Daoy (cell line): Measurements from ENCODE around the gene ALDH2. TPM values are rescaled to one million over a fixed set of nuclear protein-coding genes. Genes with fewer than 3 reads are reported as not detected.
"Not testable (repeated sequence)": the region's sequence is repeated elsewhere in the genome, so short reads cannot be mapped to it uniquely, and the experiment has no call there.

ENCODE experiments used
- DNase-seq: peaks from one replicate; pipeline ENCODE4 v3.0.0-alpha.2; 2015; ENCODE audit warnings: low read depth
- total RNA-seq: library from RNA; depleted of rRNA; stranded (reverse); fragments of >200 nt; shearing (Covaris generic); gene quantifications from 2 replicates; pipeline ENCODE4 v1.2.3, GENCODE V29; 2014

The ALDH2 gene
- total RNA-seq, 1 experiment from 2014 or later, result 28.5 TPM

DNA sequence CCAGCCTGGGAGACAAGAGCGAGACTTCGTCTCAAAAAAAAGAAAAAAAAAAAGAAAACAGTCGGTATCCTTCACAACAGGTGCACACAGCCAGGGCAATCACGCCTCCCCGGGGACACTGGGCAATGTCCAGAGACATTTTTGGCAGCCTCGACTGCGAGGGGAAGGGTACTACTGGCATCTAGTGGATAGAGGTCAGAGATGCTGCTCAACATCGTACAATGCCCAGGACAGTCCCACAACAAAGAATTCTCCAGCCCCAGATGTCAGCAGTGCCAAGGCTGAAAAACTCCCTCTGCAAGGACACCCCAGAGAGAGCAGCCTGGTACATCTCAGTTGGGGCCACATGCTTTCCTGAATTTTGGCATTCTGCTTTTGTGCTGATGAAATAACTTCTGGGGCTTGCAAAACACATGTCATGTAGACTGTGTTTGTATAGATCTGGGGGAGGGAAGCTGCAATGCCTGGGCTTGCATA lies 21.5 kb downstream of the ALDH2 start:
- peak; percentile 25 for DNase-seq

DNA sequence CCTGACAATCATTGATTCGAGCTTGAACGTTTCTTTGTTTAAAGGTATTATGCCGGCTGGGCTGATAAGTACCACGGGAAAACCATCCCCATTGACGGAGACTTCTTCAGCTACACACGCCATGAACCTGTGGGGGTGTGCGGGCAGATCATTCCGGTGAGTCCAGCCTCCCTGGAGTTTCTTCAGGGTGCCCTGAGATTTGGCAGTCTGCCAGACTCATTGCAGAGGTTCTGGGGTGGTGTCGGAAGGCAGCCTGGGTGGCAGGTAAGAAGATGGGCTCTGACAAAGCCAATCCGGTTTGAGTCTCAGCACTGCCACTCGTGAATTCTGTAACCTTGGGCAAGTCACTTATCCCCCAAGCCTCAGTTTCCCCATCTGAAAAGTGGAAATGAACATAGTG lies 23.0 kb downstream of the ALDH2 start:
- no peak for DNase-seq

DNA sequence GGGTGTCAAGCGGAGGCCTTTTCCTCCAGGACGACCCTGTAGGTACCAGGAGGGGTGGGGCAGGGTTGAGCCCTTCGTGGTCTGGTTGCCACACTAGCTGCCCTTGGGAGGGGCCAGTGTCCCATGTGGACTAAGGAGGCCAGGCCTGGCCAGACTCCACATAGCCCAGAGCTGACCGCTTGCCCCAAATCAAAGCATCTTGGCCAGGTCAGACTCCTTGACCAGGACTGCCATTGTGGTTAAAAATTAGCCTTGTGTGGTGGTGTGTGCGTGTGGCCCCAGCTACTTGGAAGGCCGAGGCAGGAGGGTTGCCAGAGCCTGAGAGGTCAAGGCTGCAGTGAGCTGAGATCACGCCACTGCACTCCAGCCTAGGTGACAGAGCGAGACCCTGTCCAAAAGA lies 24.8 kb downstream of the ALDH2 start:
- no peak for DNase-seq

DNA sequence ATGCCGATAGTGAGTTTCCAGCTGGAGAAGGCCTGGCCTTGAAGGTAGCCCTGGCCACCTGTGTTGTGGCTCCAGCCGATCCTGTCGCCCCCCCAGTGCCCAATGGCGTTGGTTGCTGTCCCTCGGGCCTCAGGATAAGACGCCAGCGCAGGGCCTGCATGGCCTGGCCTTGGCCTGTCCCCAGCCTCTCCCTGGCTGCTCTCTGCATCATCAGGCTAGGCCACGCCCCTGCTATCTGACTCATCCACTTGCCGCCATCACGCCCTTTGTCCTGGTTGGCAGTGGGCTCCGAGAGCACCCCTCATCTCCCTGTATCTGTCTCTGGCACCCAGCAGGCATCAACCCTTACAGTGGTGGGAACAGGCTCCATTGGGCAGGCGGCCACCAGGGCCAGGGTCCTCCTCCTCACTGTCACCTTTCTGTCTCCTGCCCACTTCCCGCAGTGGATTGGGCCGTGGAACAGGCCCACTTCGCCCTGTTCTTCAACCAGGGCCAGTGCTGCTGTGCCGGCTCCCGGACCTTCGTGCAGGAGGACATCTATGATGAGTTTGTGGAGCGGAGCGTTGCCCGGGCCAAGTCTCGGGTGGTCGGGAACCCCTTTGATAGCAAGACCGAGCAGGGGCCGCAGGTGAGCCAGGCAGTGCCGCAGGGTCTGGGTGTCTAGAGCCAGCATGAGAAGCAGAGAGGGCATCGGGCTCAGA lies 25.6 kb downstream of the ALDH2 start:
- peak; percentile 77 for DNase-seq

DNA sequence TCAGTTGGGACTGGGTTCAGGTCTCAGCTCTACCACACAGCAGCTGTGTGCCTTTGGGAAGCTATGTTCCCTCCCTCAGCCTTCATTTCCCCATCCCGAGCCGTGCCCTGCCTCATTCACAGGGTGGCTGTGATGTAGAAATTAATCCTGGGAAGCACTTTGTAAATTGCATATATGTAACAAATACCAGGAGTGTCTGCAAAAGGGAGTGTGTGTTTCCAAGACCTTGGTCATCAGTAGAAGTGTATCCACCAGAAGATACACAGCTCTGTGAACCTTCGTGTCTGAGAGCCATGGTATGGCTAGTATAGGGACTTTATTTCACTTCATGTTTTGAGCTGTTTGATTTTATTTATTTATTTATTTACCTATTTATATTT lies 26.1 kb downstream of the ALDH2 start:
- no peak for DNase-seq

DNA sequence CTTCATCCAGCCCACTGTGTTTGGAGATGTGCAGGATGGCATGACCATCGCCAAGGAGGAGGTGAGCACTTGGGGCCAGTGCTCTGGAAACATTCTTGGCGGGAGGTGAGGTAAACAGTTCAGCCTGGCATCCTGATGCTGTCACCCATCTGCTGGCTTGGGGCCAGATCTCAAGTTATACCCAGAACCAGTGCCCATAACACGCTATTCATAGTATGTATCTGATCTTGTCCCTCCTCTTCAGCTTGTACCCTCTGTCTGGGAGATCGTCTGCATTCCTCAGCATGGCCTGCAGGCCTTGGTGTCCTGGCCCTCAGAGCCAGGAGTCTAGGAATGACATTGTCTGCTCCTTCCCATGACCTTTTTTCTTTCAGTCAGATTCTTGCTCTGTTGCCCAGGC lies 31.4 kb downstream of the ALDH2 start:
- DNase-seq, result no peak

DNA sequence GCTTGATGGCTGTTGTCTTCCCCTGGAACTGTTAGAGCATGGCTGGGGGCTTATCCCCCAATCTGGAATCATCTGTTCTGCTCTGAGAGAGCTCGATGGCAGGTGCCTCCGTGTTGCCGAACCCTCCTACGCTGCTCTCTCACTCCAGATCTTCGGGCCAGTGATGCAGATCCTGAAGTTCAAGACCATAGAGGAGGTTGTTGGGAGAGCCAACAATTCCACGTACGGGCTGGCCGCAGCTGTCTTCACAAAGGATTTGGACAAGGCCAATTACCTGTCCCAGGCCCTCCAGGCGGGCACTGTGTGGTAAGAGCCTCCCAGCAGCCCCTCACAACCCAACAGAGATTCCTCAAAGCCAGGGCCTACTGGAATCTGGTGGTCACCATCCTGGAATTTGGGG lies 33.0 kb downstream of the ALDH2 start:
- DNase-seq, result no peak

DNA sequence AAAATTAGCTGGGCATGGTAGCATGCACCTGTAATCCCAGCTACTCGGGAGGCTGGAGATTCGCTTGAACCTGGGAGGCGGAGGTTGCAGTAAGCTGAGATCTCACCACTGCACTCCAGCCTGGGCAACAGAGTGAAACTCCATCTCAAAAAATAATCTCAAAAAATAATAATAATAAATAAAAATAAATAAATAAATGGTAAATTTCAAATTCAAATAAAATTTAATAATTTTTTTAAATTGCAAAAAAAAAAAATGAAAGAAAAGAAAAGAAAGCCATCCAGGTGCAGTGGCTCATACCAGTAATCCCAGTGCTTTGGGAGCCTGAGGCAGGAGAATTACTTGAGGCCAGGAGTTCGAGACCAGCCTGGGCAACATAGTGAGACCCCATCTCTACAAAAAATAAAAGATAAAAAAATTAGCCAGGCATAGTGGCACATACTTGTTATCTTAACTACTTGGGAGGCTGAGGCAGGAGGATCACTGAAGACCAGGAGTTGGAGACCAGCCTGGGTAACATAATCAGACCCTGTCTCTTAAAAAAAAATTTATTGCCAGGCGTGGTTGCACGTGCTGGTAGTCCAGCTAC lies 36.4 kb downstream of the ALDH2 start:
- DNase-seq, result no peak

DNA sequence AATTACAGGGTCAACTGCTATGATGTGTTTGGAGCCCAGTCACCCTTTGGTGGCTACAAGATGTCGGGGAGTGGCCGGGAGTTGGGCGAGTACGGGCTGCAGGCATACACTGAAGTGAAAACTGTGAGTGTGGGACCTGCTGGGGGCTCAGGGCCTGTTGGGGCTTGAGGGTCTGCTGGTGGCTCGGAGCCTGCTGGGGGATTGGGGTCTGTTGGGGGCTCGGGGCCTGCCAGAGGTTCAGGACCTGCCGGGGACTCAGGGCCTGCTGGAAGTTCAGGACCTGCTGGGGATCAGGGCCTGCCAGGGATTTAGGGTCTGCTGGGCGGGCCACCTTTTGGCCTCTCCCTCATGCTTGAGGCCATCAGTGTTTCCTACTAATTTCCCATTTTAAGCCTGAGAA lies 37.1 kb downstream of the ALDH2 start:
- DNase-seq, result no peak

DNA sequence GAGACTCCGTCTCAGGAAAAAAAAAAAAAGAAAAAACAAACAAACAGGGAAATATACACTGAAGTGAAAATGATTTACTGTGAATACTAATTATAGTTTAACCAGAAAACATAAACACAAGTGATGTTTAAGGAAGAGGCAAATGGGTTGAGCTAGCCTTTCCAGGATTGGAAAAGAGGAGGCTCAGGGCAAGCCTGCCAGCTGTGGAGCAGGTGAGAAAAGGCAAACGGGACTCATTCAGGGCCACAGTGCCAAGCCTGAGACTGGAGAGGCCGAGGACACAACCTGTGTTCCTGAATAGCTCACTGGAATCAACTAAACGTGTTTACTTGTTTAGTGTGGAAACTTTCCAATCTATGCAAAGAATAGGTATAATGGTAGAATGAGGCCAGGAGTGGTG lies 39.6 kb downstream of the ALDH2 start:
- no peak for DNase-seq

DNA sequence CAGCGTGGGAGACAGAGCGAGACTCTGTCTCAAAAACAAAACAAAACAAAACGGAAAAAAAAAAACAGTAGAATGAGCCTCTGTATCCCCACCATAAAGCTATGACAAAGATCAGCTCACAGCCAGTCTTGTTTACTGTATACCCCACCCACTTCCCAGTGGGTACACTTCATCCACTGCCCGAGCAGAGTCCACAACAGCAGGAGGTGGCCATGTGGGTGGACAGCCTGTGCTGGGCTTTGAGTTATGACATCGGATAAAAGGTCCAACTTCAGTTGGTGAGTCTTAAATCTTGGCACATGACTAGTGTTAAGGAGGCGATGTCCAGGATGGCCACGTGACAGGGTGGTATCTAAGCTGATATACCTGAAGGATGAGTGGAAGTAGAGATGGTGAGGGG lies 40.5 kb downstream of the ALDH2 start:
- no peak for DNase-seq

DNA sequence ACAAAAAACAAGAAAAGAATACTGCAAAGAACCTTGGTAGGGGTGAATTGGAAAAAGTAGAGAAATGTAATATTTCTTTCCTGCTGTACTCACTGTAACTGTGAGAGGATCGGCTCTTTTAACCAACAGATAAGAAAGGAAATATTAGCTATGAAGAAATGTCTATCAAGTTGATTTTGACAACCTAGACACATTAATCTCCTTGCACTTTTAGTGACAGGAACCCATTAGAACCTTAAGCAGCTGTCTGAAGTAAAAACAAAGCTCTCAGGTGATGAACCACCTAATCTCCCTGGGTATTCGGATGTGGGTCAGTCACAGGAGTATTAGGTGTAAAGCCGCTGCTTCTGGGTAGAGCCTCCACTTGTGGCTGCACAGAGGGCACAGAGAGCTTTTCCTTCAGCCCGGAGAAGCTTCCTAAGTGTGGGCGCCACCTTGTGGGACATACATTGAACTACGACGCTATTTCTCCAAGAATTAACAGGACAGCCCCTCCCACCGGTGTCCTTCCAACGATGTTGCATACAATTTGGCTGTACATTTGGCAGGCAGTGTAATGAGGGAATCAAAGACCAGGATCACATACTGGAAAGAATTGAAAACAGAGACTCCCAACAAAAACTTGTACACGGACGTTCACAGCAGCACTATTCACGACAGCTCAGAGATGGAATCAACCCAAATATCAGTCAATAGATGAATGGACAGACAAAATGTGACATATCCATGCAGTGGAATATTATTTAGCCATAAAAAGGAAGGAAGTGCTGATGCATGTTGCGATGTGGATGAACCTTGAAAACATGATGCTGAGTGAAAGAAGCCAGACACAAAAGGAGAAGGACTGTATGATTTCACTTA lies 46.4 kb downstream of the ALDH2 start:
- DNase-seq, result peak; percentile 83

DNA sequence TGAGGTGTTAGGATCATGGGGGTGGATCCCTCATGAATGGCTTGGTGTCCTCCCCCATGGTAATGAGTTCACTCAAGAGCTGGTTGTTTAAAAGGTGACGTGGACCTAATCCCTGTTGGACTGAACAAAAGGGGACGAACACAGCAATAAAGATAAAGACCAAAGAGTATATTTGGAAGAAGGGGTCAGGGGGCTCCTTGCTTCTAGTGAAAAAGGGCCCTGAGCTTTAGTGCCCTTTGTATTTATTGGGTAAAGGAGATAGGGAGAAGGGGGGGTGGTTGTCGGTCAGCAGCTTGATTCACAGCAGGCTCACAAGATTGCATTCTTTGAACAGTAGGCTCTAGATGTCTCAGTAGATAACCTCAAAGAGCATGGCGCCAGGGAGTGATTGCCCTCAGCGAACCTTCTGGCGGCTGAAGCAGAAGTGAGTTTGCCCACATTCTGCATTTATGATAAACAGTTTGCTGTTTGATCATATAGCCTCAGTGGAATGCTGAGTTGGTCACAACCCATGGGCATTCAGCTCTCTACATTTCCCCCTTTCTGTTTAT lies 49.4 kb downstream of the ALDH2 start:
- DNase-seq, result no peak

DNA sequence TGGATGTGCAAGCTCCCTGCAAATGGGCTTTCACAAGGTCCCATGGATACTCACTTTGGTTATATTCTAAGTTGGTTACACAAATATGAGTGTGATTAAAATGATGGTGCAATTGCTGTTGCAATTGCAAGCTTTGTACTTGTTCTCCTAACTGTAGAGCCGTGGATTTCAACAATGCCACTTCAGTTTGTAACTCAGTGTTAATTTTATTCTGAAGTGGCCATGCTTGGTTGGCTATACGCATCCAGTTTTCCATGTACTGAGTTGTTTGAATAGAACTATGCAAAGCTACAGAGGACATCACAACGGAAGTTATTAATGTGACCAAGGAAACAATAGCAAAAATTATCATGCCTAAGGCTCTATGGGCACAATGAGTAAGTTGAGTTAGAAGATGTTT lies 50.2 kb downstream of the ALDH2 start:
- DNase-seq, result not testable (repeated sequence)

DNA sequence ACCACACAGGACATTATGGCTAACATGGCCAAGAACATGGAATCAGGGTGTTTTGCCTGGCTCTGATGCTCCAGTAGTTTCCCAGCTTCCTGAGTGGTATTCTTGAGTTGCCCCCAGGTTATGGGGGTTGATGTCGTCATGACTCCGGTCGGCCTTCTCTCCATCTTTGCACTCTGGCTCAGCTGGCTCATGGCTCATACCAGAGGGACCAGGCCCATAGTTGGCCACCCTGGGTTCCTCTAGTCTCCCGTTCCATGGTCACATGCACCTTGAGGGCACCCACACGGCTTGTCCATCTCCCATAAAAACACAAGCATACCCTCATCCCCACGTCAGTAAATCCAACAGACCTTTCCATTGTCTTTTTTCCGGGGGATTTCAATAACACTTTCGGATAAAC lies 51.6 kb downstream of the ALDH2 start:
- DNase-seq, result no peak

DNA sequence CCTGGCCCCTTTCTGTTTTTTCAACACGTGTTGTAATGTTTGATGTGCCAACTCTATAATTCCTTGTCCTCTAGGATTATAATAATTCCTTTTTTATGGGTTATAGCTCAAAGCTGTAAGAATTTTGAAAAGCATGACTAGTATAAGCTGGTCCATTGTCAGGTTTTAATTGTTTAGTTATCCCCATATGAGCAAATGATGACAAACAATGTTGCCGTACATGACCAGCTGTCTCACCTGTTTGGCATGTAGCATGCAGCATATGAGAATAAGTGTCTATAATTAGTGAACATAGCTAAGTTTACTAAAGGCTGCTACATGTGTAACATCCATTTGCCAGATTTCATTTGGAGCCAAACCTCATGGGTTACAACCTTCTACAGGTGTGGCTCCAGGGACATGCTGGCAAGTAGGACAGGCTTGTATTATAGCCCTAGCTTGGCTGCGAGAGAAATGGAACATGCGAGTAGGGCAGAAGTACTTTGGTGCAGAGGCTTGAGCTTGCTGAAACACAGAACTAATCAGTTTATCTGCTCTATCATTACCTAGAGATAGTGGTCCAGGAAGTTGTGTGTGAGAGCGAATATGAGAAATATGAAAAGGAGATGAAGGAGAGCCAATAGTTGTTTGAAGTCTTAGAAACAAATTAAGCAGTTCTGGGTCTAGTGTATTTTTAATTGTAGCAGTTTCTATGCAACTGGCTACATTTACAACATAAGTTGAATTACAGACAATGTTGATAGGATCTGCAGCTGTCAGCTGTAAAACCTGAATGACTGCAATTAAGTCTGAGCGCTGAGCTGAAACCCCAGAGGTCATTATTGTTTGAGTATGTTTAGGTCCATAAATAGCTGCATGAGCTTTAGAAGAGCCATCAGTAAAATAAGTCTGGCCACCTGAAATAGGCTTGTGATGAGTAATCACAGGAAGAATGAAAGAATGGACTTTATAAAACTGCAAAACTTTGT lies 52.7 kb downstream of the ALDH2 start:
- no peak for DNase-seq

DNA sequence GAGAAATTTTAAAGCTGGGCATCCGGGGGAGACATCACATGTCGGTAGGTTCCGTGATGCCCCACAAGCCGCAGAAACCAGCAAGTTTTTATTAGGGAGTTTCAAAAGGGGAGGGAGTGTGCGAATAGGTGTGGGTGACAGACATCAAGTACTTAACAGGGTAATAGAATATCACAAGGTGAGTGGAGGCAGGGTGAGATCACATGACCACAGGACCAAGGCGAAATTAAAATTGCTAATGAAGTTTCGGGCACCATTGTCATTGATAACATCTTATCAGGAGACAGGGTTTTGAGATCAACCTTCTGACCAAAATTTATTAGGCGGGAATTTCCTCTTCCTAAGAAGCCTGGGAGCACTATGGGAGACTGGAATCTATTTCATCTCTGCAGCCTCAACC lies 54.1 kb downstream of the ALDH2 start:
- DNase-seq, result not testable (repeated sequence)

DNA sequence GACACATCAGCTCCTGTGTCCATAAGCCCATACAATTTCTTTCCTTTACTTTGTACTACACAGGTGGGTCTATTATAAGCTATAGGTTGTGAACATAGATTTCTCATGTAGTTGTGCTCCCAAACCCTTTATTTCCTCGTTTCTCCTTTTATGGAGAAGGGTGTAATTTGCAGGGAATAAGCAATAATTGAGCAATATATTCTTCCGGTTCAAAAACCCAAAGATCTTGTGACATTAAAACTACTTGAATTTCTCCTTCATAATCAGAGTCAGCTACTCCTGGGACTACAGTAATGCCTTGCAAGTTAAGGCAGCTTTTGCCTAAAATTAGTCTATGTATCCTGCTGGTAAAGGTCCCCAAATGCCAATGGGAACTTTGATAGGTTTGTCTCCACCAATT lies 56.2 kb downstream of the ALDH2 start:
- DNase-seq, result no peak

DNA sequence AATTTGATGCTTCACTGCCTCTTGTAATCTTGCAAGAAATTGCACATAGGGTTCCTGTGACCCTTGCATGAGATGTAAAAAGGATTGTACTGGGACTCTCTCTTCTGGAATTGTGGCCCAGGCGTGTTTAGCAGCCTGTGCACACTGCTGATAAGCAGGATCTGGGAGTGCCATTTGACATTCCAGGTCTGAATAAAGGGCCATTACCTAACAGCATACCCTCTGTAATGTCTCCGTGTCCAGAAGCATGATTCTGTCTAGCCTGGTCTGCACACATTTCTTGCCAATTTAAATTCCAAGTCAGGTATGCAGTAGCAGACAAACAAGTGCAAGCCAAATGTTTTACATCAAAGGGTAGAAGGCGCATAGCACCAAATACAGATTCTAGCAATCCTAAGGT lies 57.2 kb downstream of the ALDH2 start:
- no peak for DNase-seq

DNA sequence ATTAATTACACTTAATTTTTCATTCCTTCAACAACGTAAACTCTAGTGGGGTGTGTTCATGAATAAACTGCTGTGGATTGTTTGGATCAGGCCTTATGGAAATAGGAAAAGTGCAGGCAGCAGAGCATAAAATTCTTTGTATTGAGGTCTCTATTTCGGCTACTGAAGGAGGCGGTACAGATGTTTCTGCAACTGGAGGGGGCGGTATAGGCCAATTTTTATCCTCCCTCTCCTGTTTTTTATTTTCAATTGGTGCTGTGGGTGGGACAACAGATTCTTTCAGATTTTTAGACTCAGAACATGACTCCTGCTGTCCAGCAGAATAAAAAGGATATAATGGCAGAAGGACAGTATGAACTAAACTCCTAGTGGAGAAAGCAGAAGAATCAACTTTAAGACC lies 57.6 kb downstream of the ALDH2 start:
- DNase-seq, result not testable (repeated sequence)

DNA sequence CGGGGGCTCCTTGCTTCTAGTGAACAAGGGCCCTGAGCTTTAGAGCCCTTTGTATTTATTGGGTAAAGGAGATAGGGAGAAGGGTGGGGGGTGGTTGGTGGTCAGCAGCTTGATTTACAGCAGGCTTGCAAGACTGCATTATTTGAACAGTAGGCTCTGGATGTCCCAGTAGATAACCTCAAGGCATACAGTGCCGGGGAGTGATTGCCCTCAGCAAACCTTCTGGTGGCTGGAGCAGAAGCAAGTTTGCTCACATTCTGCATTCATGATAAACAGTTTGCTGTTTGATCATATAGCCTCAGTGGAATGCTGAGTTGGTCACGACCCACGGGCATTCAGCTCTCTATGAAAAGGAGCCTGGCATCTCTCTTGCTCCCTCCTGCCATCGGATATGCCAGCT lies 58.8 kb downstream of the ALDH2 start:
- no peak for DNase-seq
